SK-N-SH treated with all-trans-retinoic acid at 6 μM for 48 hours (cell line): ENCODE results near the gene ITM2C.

Source experiments
- ATAC-seq: fragments of 200-7000 bp; cut with Tn5 transposase; 3 replicates; pipeline ENCODE4 v1.9.1; 2020; ENCODE audit warnings: mild to moderate bottlenecking, moderate library complexity
- ARNTL ChIP-seq: fragments of 450-650 bp; formaldehyde crosslinking; IDR thresholded peaks from 2 replicates; pipeline ENCODE4 v1.5.0; 2020; ENCODE audit warnings: low read depth, mild to moderate bottlenecking, moderate library complexity, borderline replicate concordance
- BACH2 ChIP-seq: fragments of 250-450 bp; sonication (Bioruptor Pico); IDR thresholded peaks from 2 replicates; pipeline ENCODE4 v1.9.0; 2021; ENCODE audit warnings: mild to moderate bottlenecking, borderline replicate concordance
- CSDC2 ChIP-seq: fragments of 250-450 bp; sonication (Bioruptor Pico); IDR thresholded peaks from 2 replicates; pipeline ENCODE4 v1.5.0; 2020; ENCODE audit warnings: mild to moderate bottlenecking, moderate library complexity
- ESRRG ChIP-seq: fragments of 250-450 bp; sonication (Bioruptor Pico); IDR thresholded peaks from 2 replicates; pipeline ENCODE4 v1.6.1; 2021; ENCODE audit warnings: mild to moderate bottlenecking
- GLIS3 ChIP-seq: fragments of 250-450 bp; sonication (Bioruptor Pico); IDR thresholded peaks from 2 replicates; pipeline ENCODE4 v1.5.0; 2020; ENCODE audit warnings: mild to moderate bottlenecking, moderate library complexity
- OSR1 ChIP-seq: fragments of 250-450 bp; sonication (Bioruptor Pico); IDR thresholded peaks from 2 replicates; pipeline ENCODE4 v1.8.0; 2022; ENCODE audit warnings: moderate library complexity, mild to moderate bottlenecking, inconsistent platforms
- PPARA ChIP-seq: fragments of 250-450 bp; sonication (Bioruptor Pico); IDR thresholded peaks from 2 replicates; pipeline ENCODE4 v1.5.0; 2020; ENCODE audit warnings: mild to moderate bottlenecking, borderline replicate concordance
- RARB ChIP-seq: fragments of 250-450 bp; sonication (Bioruptor Pico); IDR thresholded peaks from 2 replicates; pipeline ENCODE4 v1.8.0; 2021; ENCODE audit warnings: mild to moderate bottlenecking, moderate library complexity
- SNAI2 ChIP-seq: fragments of 250-450 bp; sonication (Bioruptor Pico); IDR thresholded peaks from 2 replicates; pipeline ENCODE4 v1.5.0; 2020; ENCODE audit warnings: mild to moderate bottlenecking, moderate library complexity
- TCF4 ChIP-seq: fragments of 250-450 bp; sonication (Bioruptor Pico); IDR thresholded peaks from 2 replicates; pipeline ENCODE4 v1.8.0; 2021; ENCODE audit warnings: mild to moderate bottlenecking, moderate library complexity, borderline replicate concordance
- TOX ChIP-seq: fragments of 250-450 bp; sonication (Bioruptor Pico); IDR thresholded peaks from 2 replicates; pipeline ENCODE4 v1.8.0; 2021; ENCODE audit warnings: mild to moderate bottlenecking, moderate library complexity, borderline replicate concordance
- ZC3H10 ChIP-seq: fragments of 250-450 bp; sonication (Bioruptor Pico); IDR thresholded peaks from 2 replicates; pipeline ENCODE4 v1.5.1; 2021; ENCODE audit warnings: mild to moderate bottlenecking, moderate library complexity
- ZFP30 ChIP-seq: fragments of 450-650 bp; formaldehyde crosslinking; IDR thresholded peaks from 2 replicates; pipeline ENCODE4 v1.5.0; 2022; ENCODE audit warnings: mild to moderate bottlenecking, moderate library complexity
- ZNF70 ChIP-seq: fragments of 450-650 bp; formaldehyde crosslinking; IDR thresholded peaks from 2 replicates; pipeline ENCODE4 v1.5.0; 2020; ENCODE audit warnings: mild to moderate bottlenecking, moderate library complexity
- ZNF8 ChIP-seq: fragments of 450-650 bp; formaldehyde crosslinking; IDR thresholded peaks from 2 replicates; pipeline ENCODE4 v1.5.0; 2020; ENCODE audit warnings: mild to moderate bottlenecking, moderate library complexity
- TF ChIP-seq, protein P1 (sequence below): fragments of 250-450 bp; sonication (Bioruptor Pico); IDR thresholded peaks from 2 replicates; pipeline ENCODE4 v1.8.0; 2020; ENCODE audit warnings: mild to moderate bottlenecking, moderate library complexity, borderline replicate concordance
- TF ChIP-seq, protein P2 (sequence below): fragments of 250-450 bp; sonication (Bioruptor Pico); IDR thresholded peaks from 2 replicates; pipeline ENCODE4 v1.8.0; 2021; ENCODE audit warnings: low read depth, mild to moderate bottlenecking, moderate library complexity, borderline replicate concordance
- TF ChIP-seq, protein P3 (sequence below): fragments of 250-450 bp; sonication (Bioruptor Pico); IDR thresholded peaks from 2 replicates; pipeline ENCODE4 v1.5.0; 2020; ENCODE audit warnings: mild to moderate bottlenecking, moderate library complexity
- TF ChIP-seq, protein P4 (sequence below): fragments of 250-450 bp; sonication (Bioruptor Pico); IDR thresholded peaks from 2 replicates; pipeline ENCODE4 v1.5.1; 2021; ENCODE audit warnings: mild to moderate bottlenecking, moderate library complexity

ITM2C gene

DNA sequence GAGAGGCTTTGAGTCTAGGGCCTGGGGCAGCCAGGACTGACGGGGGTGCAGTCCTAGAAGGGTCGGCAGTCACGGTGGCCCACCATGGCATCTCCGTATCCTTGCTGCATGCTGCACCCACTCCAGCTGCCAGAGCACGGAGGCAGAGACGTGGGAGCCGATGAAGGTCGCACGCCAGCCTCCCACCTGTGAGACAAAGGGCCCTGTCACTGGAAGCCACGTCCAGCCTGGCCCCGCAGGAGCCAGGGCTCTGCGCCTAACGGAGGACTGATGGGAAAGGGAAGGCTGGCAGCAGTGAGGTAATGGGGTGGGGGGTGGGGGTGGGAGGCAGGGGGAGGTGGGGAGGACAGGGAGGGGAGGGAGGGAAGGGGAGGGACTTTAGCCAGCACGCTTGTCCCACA, 21.9 kb downstream of the ITM2C start:
- TF ChIP-seq ZNF8 (no peak), ZFP30 (no peak), TOX (CRISPR knock-in tag) (no peak), RARB (CRISPR knock-in tag) (no peak), TCF4 (CRISPR knock-in tag) (no peak), ESRRG (CRISPR knock-in tag) (no peak), SNAI2 (no peak), ZC3H10 (CRISPR knock-in tag) (no peak), GLIS3 (CRISPR knock-in tag) (no peak), PPARA (CRISPR knock-in tag) (no peak), BACH2 (CRISPR knock-in tag) (no peak), OSR1 (CRISPR knock-in tag) (no peak), ZNF70 (CRISPR knock-in tag) (no peak), CSDC2 (CRISPR knock-in tag) (no peak), ARNTL (CRISPR knock-in tag) (no peak)
- TF ChIP-seq, protein P1, sequence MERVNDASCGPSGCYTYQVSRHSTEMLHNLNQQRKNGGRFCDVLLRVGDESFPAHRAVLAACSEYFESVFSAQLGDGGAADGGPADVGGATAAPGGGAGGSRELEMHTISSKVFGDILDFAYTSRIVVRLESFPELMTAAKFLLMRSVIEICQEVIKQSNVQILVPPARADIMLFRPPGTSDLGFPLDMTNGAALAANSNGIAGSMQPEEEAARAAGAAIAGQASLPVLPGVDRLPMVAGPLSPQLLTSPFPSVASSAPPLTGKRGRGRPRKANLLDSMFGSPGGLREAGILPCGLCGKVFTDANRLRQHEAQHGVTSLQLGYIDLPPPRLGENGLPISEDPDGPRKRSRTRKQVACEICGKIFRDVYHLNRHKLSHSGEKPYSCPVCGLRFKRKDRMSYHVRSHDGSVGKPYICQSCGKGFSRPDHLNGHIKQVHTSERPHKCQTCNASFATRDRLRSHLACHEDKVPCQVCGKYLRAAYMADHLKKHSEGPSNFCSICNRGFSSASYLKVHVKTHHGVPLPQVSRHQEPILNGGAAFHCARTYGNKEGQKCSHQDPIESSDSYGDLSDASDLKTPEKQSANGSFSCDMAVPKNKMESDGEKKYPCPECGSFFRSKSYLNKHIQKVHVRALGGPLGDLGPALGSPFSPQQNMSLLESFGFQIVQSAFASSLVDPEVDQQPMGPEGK: no peak
- TF ChIP-seq, protein P2, sequence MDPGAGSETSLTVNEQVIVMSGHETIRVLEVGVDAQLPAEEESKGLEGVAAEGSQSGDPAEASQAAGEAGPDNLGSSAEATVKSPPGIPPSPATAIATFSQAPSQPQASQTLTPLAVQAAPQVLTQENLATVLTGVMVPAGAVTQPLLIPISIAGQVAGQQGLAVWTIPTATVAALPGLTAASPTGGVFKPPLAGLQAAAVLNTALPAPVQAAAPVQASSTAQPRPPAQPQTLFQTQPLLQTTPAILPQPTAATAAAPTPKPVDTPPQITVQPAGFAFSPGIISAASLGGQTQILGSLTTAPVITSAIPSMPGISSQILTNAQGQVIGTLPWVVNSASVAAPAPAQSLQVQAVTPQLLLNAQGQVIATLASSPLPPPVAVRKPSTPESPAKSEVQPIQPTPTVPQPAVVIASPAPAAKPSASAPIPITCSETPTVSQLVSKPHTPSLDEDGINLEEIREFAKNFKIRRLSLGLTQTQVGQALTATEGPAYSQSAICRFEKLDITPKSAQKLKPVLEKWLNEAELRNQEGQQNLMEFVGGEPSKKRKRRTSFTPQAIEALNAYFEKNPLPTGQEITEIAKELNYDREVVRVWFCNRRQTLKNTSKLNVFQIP (CRISPR knock-in tag): no peak
- TF ChIP-seq, protein P3, sequence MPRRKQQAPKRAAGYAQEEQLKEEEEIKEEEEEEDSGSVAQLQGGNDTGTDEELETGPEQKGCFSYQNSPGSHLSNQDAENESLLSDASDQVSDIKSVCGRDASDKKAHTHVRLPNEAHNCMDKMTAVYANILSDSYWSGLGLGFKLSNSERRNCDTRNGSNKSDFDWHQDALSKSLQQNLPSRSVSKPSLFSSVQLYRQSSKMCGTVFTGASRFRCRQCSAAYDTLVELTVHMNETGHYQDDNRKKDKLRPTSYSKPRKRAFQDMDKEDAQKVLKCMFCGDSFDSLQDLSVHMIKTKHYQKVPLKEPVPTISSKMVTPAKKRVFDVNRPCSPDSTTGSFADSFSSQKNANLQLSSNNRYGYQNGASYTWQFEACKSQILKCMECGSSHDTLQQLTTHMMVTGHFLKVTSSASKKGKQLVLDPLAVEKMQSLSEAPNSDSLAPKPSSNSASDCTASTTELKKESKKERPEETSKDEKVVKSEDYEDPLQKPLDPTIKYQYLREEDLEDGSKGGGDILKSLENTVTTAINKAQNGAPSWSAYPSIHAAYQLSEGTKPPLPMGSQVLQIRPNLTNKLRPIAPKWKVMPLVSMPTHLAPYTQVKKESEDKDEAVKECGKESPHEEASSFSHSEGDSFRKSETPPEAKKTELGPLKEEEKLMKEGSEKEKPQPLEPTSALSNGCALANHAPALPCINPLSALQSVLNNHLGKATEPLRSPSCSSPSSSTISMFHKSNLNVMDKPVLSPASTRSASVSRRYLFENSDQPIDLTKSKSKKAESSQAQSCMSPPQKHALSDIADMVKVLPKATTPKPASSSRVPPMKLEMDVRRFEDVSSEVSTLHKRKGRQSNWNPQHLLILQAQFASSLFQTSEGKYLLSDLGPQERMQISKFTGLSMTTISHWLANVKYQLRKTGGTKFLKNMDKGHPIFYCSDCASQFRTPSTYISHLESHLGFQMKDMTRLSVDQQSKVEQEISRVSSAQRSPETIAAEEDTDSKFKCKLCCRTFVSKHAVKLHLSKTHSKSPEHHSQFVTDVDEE (CRISPR knock-in tag): no peak
- TF ChIP-seq, protein P4, sequence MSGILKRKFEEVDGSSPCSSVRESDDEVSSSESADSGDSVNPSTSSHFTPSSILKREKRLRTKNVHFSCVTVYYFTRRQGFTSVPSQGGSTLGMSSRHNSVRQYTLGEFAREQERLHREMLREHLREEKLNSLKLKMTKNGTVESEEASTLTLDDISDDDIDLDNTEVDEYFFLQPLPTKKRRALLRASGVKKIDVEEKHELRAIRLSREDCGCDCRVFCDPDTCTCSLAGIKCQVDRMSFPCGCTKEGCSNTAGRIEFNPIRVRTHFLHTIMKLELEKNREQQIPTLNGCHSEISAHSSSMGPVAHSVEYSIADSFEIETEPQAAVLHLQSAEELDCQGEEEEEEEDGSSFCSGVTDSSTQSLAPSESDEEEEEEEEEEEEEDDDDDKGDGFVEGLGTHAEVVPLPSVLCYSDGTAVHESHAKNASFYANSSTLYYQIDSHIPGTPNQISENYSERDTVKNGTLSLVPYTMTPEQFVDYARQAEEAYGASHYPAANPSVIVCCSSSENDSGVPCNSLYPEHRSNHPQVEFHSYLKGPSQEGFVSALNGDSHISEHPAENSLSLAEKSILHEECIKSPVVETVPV (CRISPR knock-in tag): no peak
- TF ChIP-seq, all 23 proteins: peak for 0
- no peak for ATAC-seq

DNA sequence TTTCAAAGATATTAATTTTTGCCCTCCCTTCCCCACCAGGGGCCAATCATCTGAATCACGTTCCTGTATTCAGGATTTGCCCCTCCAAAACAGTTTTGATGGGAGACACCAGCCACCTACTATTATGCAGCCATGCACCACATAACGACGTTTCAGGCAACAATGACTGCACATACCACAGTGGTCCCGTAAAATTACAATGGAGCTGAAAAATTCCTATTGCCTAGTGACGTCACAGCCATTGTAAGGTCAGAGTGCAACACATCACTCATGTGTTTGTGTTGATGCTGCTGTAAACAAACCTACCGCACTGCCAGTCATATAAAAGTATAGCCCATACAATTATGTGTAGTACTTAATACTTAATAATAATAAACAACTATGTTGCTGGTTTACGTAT, 22.6 kb downstream of the ITM2C start:
- no peak for ATAC-seq

More for the DNA sequence above, 22.6 kb downstream of the ITM2C start:
- TF ChIP-seq, protein P4 (CRISPR knock-in tag): no peak
- no peak for TF ChIP-seq ZNF70 (CRISPR knock-in tag)
- TF ChIP-seq, protein P1: no peak
- no peak for TF ChIP-seq TOX (CRISPR knock-in tag)
- no peak for TF ChIP-seq ZNF8
- TF ChIP-seq, protein P2 (CRISPR knock-in tag): no peak
- no peak for TF ChIP-seq ESRRG (CRISPR knock-in tag)
- TF ChIP-seq PPARA (CRISPR knock-in tag): no peak
- TF ChIP-seq BACH2 (CRISPR knock-in tag): no peak
- TF ChIP-seq, all 23 proteins: peak for 0
